Activated CD8-positive, alpha-beta memory T cell treated with anti-CD3 and anti-CD28 coated beads, Interleukin-2, amount 50 U/mL, for 24 hours (primary cell): Measurements from ENCODE around the gene CRX.
"Not testable (repeated sequence)": the region's sequence is repeated elsewhere in the genome, so short reads cannot be mapped to it uniquely, and the experiment has no call there.

Experiments used
- DNase-seq: peaks from one replicate; pipeline ENCODE4 v3.0.0-alpha.2; 2020; ENCODE audit errors: extremely low read depth

The CRX gene

GRCh38 chr19:47803671-47804070 lies 18.1 kb upstream of the CRX start:
- not testable (repeated sequence) for DNase-seq

- not testable (repeated sequence) for DNase-seq
These were observed 17.3 kb upstream of the CRX start, which contains the start of gene TPRX1 for GRCh38 chr19:47804451-47804850. Gene TPRX1 (minus strand): TSS chr19:47804551. CDS start chr19:47804539, 12 bp downstream.

- no peak for DNase-seq
These were observed 16.4 kb upstream of the CRX start for GRCh38 chr19:47805313-47805712.

DNA sequence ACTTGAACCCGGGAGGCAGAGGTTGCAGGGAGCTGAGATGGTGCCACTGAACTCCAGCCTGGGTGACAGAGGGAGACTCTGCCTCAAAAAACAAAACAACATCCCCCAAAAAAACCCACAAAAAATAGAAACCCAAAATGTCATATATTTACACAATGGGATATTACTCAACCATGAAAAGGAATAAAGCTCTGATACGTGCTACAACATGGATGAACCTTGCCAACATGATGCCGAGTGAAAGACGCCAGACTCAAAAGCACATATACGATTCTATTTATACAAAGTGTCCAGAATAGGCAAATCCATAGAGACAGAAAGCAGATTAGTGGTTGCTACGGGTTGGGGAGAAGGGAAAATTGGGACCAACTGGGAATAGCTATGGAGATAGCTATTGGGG lies 15.3 kb upstream of the CRX start:
- no peak for DNase-seq

DNA sequence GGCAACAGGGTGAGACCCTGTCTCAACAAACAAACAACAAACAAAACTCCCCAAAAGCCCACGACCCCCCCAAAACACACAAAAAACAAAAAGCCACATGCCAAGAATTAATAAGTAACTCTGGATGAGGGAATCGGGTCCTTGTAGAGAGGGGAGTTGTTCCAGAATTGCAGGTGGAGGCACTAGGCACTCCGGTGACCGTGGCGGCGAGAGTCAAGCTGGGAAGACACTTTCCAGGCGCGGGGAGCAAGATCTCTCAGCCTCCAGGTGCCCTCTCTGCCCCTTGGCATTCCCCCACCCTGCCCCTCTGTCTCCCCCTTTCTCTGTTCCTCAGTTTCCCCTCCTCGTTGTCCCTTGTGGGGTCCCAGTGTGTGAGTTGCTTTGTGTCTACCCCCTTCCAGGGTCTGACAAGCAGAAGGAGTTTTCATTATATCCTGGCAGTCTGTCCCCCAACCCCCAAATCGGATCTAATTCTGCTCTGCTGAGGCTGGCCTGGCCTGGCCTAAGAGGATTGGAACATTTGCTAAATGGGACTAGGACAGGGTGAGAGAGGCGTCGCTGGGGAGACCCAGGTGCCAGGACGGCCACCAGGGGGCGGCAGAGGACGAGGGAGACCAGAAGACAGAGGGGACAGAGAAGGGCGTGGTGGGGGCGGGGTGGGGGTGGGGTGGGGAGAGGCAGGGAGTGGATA lies 8.3 kb upstream of the CRX start:
- DNase-seq: peak; percentile 44

GRCh38 chr19:47813995-47814328 lies 7.8 kb upstream of the CRX start:
- DNase-seq: no peak

DNA sequence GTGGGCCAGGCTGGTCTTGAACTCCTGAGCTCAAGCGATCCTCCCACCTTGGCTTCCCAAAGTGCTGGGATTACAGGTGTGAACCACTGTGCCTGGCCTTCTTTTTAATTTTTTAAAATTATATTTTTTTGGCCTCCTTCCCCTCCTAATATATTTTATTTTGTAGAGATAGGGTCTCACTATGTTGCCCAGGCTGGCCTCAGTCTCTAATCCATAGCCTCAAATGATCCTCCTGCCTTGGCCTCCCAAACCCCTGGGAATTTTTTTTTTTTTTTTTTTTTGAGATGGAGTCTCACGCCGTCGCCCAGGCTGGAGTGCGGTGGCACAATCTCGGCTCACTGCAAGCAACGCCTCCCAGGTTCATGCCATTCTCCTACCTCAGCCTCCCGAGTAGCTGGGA lies 5.5 kb upstream of the CRX start:
- not testable (repeated sequence) for DNase-seq

GRCh38 chr19:47818221-47818620 lies 3.5 kb upstream of the CRX start:
- DNase-seq: not testable (repeated sequence)

GRCh38 chr19:47819858-47820257 lies 1.9 kb upstream of the CRX start:
- DNase-seq: no peak

GRCh38 chr19:47820410-47820809 lies 1.3 kb upstream of the CRX start:
- no peak for DNase-seq

DNA sequence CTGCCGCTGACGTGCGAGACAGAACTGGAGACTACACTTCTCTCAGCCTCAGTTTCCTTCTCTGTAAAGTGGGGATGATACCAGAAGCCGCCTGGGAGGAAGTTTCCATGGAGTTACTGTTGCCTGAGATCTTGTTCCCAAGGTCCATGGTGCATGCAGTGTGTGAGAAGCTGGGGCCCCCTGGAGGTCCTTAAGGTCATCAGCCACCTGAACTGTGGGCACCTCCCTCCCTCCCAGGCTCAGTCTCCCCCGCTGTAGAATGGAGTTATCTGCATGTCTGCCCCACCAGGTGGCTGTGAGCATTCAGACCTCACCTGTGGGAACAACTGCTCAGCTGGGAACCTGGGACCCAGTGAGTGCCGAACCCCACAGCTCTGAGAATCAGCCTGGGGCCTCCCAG lies 2.7 kb downstream of the CRX start:
- DNase-seq: no peak

DNA sequence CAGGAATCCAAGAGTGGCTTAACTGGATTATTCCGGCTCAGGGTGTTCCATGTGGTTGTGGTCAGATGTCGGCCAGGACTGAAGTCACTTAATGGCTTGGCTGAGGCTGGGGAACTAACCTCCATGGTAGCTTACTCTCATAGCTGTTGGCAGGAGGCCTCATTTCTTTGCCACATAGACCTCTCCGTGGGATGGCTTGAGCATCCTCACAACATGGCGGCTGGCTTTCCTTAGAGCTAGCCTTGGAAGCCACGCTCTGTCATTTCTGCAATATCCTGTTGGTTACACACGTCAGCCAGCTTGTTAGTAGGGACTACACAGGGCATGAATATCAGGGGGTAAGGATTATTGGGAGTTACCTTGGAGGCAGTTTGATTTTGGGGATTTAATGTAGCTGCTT lies 5.1 kb downstream of the CRX start:
- DNase-seq: no peak

DNA sequence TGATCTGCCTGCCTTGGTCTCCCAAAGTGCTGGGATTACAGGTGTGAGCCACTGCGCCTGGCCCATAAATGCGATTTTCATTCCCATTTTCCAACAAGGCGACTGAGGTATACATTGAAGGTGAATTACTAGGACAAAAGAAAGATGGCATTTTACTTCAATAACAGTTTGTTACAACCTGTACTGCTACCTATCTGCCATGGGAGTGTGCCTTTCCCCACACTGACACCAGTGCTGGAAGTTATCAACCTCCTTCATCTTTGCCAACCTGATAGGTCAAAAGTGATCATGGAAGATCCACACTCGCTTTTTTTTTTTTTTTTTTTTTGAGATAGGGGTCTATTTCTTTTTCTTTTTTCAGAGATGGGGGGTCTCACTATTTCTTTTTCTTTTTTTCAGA lies 11.0 kb downstream of the CRX start:
- no peak for DNase-seq

DNA sequence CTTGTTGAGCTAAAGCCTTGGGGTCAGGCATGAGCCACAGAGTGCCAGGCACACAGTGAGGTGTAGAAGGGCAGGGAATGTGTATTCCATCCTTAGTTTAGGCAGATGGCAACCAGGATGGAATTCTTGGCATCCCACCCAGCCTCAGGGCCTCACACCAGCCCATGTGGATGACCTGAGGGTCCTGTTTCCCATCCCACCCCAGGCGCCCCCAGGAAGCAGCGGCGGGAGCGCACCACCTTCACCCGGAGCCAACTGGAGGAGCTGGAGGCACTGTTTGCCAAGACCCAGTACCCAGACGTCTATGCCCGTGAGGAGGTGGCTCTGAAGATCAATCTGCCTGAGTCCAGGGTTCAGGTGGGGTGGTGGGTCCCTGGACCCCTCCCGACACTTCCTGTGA lies 14.3 kb downstream of the CRX start:
- DNase-seq: no peak

GRCh38 chr19:47839411-47839810 lies 17.7 kb downstream of the CRX start:
- no peak for DNase-seq

DNA sequence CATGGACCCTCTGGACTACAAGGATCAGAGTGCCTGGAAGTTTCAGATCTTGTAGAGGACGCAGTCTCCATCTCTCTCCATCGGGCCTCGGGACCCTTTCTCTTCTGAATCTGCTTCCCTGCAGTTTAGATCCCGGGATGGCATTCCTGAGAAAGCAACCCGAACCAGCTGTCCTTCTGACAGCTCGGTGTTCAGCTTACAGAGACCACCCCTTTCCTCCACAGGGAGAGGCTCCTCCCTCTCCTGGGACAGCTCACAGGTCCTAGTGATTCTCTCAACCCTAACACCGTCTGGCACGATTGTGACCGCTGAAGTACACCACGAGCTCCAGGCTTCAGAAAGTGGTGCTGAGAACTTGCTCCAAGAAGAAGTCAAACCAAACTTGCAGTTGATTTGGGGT lies 18.2 kb downstream of the CRX start:
- no peak for DNase-seq

GRCh38 chr19:47842941-47843340 lies 21.2 kb downstream of the CRX start:
- no peak for DNase-seq

- DNase-seq: no peak
These were observed 26.7 kb downstream of the CRX start for GRCh38 chr19:47848425-47848822.

GRCh38 chr19:47848823-47849473 lies 27.2 kb downstream of the CRX start:
- no peak for DNase-seq

- DNase-seq: no peak
These were observed 31.3 kb downstream of the CRX start for GRCh38 chr19:47853003-47853402.

DNA sequence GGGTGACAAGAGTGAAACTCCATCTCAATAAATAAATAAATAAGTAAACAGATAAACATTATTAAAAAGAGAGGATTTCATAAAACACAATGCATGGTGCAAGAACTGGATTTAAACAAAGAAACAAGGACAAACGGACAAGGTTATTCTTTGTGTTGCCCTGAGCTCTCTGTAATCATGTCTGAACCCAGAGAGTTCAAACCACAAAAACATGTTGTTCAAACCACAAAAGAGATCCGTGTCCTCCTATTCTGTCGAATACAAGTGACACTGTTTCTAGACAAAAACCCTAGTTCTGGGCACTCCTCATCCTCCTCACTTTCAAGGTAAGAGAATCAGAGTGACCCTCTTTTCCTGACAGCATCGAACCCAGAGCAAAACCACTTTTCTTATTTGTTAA lies 32.7 kb downstream of the CRX start:
- DNase-seq: no peak

DNA sequence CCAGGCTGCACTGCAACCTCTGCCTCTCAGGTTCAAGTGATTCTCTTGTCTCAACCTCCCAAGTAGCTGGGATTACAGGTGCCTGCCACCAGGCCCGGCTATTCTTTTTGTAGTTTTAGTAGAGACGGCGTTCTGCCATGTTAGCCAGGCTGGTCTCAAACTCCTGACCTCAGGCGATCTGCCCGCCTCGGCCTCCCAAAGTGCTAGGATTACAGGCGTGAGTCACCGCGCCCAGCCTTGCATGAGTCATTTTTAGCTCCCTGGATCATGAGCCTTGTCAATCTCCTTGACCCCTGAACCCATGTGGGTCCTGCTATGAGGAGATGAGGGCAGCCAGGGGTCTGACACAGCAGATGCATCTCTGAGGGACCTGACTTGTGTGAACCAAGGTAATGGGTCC lies 36.5 kb downstream of the CRX start:
- not testable (repeated sequence) for DNase-seq

DNA sequence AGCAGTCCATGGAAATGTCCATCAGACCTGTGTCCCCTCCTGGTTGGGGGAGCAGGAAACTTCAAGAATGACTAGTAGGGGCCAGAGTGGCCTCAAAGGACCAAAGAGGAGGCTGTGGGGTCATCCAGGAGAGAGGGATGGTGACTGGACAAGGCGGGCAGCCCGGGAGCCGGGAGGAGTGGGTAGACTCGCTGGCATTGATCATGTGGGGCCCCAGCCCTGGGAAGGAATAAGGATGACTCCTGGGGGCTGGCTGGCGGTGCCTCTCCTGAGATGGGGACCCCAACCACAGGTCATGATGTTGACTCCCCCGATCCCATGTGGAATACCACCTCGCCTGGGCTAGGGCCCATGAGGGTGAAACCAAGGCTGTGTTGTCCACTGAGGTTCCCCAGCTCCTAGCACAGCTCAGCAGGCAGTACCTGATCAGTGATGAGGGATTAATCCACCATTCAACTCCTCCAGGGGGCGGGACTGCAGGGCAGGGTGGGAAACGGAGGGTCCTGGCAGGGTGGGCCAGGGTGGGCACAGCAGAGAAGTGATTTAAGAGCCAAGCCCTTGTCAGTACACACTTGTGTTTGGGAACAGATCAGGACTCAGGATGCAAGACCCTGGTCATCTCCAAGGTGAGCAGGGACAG lies 37.0 kb downstream of the CRX start, which contains the start of gene TPRX2:
TSS of gene TPRX2 (plus strand) at position 590 of the 640 bp plus-strand sequence. CDS start at position 602, 12 bp downstream.
- DNase-seq: not testable (repeated sequence)
